ENCODE results near the gene NPAS3. TPM values are rescaled to one million over a fixed set of nuclear protein-coding genes. Genes with fewer than 3 reads are reported as not detected.

Gene NPAS3
- total RNA-seq, 1 experiment from 2014 or later: not detected

DNA sequence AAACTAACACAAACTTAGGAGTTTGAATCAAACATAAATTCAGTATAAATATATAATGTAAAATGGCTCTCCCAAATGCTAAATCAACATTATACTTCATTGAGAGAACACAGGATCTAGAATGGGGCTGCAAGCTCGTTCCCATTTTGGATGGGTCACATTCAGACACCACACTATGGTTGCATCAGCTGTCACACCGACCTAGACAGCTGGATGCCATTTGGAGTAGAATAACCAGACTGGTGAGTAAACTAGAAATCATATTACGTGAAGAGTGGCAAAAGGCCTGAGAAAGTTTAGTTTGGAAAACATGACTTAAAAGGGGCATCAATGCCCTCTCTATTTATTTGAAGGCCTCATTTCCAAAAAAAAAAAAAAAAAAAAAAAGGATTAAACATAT, 430.4 kb downstream of the NPAS3 start:
- RAD21 ChIA-PET (ENCODE audit: low non-redundant PET in 1 of 2, low total read pairs in 2 of 2, uncharacterized antibody in 2 of 2, unreplicated experiment in 2 of 2): no interaction called here
- CTCF ChIA-PET: no interaction called here
- no peaks in the 10 kb centered on the region for H3K27me3 ChIP-seq (ENCODE audit: insufficient read depth, low read length)
- no peaks in the 10 kb centered on the region for H3K36me3 ChIP-seq (ENCODE audit: control insufficient read depth in 1 of 2, insufficient read depth in 2 of 2, low read length in 2 of 2)
- no peak overlapping the region for H3K27ac ChIP-seq (ENCODE audit: low read depth, low read length)
- no peaks in the 10 kb centered on the region for H3K9me3 ChIP-seq (ENCODE audit: control insufficient read depth in 1 of 2, insufficient read depth in 1 of 2, low read depth in 1 of 2, low read length in 2 of 2)
- DNase-seq (ENCODE audit: low read depth, low spot score): no peak
- no peak overlapping the region for H2AFZ ChIP-seq (ENCODE audit: low read depth, low read length, poor library complexity, severe bottlenecking)
- no peak for ATAC-seq
- POLR2A ChIA-PET: no interaction called here
- H3K9ac ChIP-seq (ENCODE audit: low read length): no peak overlapping the region
- H3K4me3 ChIP-seq (replicated peaks in 1 of 2; ENCODE audit: low read depth in 1 of 2, low read length in 2 of 2): no peak overlapping the region
- H3K79me2 ChIP-seq (ENCODE audit: insufficient read depth, low read length): no peaks in the 10 kb centered on the region
- no TSS peak for BruUV-seq (replicated peaks)
- H3K9me2 ChIP-seq (ENCODE audit: insufficient read depth): no peaks in the 10 kb centered on the region
- H4K20me1 ChIP-seq (ENCODE audit: insufficient read depth): no peaks in the 10 kb centered on the region
- intact Hi-C loops (cut with micrococcal nuclease): no loop called here
- no peaks in the 10 kb centered on the region for H3K4me1 ChIP-seq (ENCODE audit: control insufficient read depth in 1 of 2, insufficient read depth in 2 of 2, low read length in 2 of 2)
- no peak overlapping the region for H3K4me2 ChIP-seq (ENCODE audit: low read length)
- TF ChIP-seq JUND (IDR thresholded peaks at IDR 0.05): no peak
- TF ChIP-seq, protein P1, sequence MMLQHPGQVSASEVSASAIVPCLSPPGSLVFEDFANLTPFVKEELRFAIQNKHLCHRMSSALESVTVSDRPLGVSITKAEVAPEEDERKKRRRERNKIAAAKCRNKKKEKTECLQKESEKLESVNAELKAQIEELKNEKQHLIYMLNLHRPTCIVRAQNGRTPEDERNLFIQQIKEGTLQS (IDR thresholded peaks at IDR 0.05): no peak
- TF ChIP-seq, protein P2, sequence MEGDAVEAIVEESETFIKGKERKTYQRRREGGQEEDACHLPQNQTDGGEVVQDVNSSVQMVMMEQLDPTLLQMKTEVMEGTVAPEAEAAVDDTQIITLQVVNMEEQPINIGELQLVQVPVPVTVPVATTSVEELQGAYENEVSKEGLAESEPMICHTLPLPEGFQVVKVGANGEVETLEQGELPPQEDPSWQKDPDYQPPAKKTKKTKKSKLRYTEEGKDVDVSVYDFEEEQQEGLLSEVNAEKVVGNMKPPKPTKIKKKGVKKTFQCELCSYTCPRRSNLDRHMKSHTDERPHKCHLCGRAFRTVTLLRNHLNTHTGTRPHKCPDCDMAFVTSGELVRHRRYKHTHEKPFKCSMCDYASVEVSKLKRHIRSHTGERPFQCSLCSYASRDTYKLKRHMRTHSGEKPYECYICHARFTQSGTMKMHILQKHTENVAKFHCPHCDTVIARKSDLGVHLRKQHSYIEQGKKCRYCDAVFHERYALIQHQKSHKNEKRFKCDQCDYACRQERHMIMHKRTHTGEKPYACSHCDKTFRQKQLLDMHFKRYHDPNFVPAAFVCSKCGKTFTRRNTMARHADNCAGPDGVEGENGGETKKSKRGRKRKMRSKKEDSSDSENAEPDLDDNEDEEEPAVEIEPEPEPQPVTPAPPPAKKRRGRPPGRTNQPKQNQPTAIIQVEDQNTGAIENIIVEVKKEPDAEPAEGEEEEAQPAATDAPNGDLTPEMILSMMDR (IDR thresholded peaks at IDR 0.05 in 2 of 3, conservative IDR thresholded peaks at IDR 0.05 in 1 of 3; ENCODE audit: borderline replicate concordance in 1 of 3, insufficient read depth in 1 of 3, low read depth in 2 of 3, low read length in 2 of 3): no peak
- no peak for TF ChIP-seq ZFX (IDR thresholded peaks at IDR 0.05)
- TF ChIP-seq ELF1 (IDR thresholded peaks at IDR 0.05; ENCODE audit: borderline replicate concordance, low read depth): no peak
- TF ChIP-seq SIN3A (IDR thresholded peaks at IDR 0.05; ENCODE audit: low read depth): no peak
- no peak for TF ChIP-seq FOSL1 (IDR thresholded peaks at IDR 0.05; ENCODE audit: low read depth)
- no peak for TF ChIP-seq EZH2 (IDR thresholded peaks at IDR 0.05)
- TF ChIP-seq EZH2phosphoT487 (IDR thresholded peaks at IDR 0.05; ENCODE audit: borderline replicate concordance): no peak

- H3K9ac ChIP-seq (ENCODE audit: low read length): no peak overlapping the region
- H4K20me1 ChIP-seq (ENCODE audit: insufficient read depth): no peaks in the 10 kb centered on the region
- no peaks in the 10 kb centered on the region for H3K36me3 ChIP-seq (ENCODE audit: control insufficient read depth in 1 of 2, insufficient read depth in 2 of 2, low read length in 2 of 2)
- RAD21 ChIA-PET (ENCODE audit: low non-redundant PET in 1 of 2, low total read pairs in 2 of 2, uncharacterized antibody in 2 of 2, unreplicated experiment in 2 of 2): no interaction called here
- DNase-seq (ENCODE audit: low read depth, low spot score): no peak
- no peaks in the 10 kb centered on the region for H3K79me2 ChIP-seq (ENCODE audit: insufficient read depth, low read length)
- no TSS peak for BruUV-seq (replicated peaks)
- H3K4me3 ChIP-seq (replicated peaks in 1 of 2; ENCODE audit: low read depth in 1 of 2, low read length in 2 of 2): no peak overlapping the region
- no peaks in the 10 kb centered on the region for H3K27me3 ChIP-seq (ENCODE audit: insufficient read depth, low read length)
- no peak for ATAC-seq
- CTCF ChIA-PET: no interaction called here
- H3K4me2 ChIP-seq (ENCODE audit: low read length): no peak overlapping the region
- no peaks in the 10 kb centered on the region for H3K9me3 ChIP-seq (ENCODE audit: control insufficient read depth in 1 of 2, insufficient read depth in 1 of 2, low read depth in 1 of 2, low read length in 2 of 2)
- no peak overlapping the region for H2AFZ ChIP-seq (ENCODE audit: low read depth, low read length, poor library complexity, severe bottlenecking)
- no peak overlapping the region for H3K27ac ChIP-seq (ENCODE audit: low read depth, low read length)
- intact Hi-C loops (cut with micrococcal nuclease): no loop called here
- POLR2A ChIA-PET: no interaction called here
- no peaks in the 10 kb centered on the region for H3K4me1 ChIP-seq (ENCODE audit: control insufficient read depth in 1 of 2, insufficient read depth in 2 of 2, low read length in 2 of 2)
- H3K9me2 ChIP-seq (ENCODE audit: insufficient read depth): no peaks in the 10 kb centered on the region
- TF ChIP-seq, protein P3, sequence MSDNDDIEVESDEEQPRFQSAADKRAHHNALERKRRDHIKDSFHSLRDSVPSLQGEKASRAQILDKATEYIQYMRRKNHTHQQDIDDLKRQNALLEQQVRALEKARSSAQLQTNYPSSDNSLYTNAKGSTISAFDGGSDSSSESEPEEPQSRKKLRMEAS (IDR thresholded peaks at IDR 0.05): no peak
- TF ChIP-seq EZH2 (IDR thresholded peaks at IDR 0.05) (no peak), POLR2A (IDR thresholded peaks at IDR 0.05; ENCODE audit: borderline replicate concordance, extremely low read depth, insufficient read depth, insufficient read length) (no peak), YY1 (IDR thresholded peaks at IDR 0.05; ENCODE audit: extremely low read depth, insufficient replicate concordance, low read depth, low read length) (no peak), RAD21 (IDR thresholded peaks at IDR 0.05; ENCODE audit: low read depth) (no peak), ZFX (IDR thresholded peaks at IDR 0.05) (no peak), TCF7L2 (IDR thresholded peaks at IDR 0.05; ENCODE audit: borderline replicate concordance, extremely low read depth, insufficient read depth, insufficient read length) (no peak), SP1 (IDR thresholded peaks at IDR 0.05; ENCODE audit: low read depth) (no peak), POLR2AphosphoS5 (IDR thresholded peaks at IDR 0.05; ENCODE audit: low read depth, low read length) (no peak), ZBTB33 (IDR thresholded peaks at IDR 0.05; ENCODE audit: extremely low read depth, insufficient replicate concordance, low read length) (no peak), JUND (IDR thresholded peaks at IDR 0.05) (no peak), ZNF274 (IDR thresholded peaks at IDR 0.05; ENCODE audit: low read depth, low read length) (no peak), CBX3 (IDR thresholded peaks at IDR 0.05; ENCODE audit: low read depth) (no peak), EZH2phosphoT487 (IDR thresholded peaks at IDR 0.05; ENCODE audit: borderline replicate concordance) (no peak)
These were observed 431.3 kb downstream of the NPAS3 start for GRCh38 chr14:33369972-33370371.
